Iris pigment epithelial cell (primary cell): Measurements from ENCODE around the gene DCAF12L1.

Experiments used
- DNase-seq: peaks from one replicate; pipeline ENCODE4 v3.0.0-alpha.2; 2011; ENCODE audit warnings: low read depth

Gene DCAF12L1

DNA sequence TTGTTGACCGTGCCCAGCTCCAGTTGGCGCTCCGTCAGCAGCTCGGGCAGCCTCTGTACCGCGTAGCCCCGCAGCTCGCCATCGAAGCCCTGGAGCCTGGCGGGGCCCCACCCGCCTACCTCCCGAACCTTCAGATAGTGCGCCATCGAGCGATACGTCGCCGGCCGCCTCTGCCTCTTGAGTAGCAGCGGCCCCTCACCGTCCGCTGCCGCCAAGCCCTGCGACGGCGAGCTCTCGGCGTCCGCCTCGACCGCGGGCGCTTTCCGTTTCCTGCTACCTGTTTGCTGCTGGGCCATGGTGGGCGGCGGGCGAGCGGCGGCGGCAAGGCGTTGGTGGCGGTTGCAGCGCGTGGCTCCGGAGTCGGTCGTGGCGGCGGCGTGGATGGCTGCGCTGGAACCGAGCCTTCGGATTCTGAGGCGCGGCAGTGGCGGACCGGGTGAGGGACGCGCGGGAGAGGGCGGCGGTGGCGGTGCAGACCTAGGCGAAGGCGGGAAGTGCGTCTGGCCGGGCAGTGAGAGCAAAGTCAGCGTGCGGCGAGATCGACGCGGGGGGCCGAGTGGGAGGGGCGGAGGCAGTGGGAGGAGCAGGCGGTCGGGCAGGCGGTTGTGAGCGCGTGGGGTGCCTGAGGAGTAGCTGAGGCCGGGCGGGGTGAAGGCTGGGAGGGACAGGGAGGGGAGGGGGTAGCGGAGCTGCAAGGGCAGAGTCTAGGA lies at the start of gene DCAF12L1:
Gene DCAF12L1, minus strand, starts transcription at position 502 of the 710 bp plus-strand sequence. Its CDS starts 206 bp downstream, at position 296.
- DNase-seq: no peak

GRCh38 chrX:126580877-126581276 lies 28.3 kb upstream of the DCAF12L1 start:
- DNase-seq: no peak

GRCh38 chrX:126575911-126576310 lies 23.3 kb upstream of the DCAF12L1 start:
- DNase-seq: no peak

GRCh38 chrX:126557151-126557550 lies 4.5 kb upstream of the DCAF12L1 start:
- DNase-seq: no peak

GRCh38 chrX:126551725-126552312 lies 795 bp downstream of the DCAF12L1 start:
- no peak for DNase-seq

DNA sequence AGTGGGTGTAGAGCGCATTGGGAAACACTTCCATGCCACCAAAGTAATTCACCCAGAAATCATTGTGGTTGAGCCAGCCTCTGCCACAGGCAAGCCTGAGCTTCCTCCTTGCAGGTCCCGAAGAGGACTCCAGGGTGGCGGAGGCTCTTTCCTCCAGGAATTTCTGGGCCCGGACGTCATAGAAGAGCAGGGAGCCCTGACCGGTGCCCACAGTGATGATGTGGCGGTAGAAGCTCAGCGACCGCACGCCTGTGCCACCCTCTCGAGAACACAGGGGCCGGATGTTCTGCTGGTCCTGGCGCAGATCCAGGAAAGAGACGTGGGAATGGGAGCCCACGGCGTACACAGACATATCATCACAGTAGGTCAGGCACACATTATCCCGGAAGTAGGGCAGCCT lies 1.3 kb downstream of the DCAF12L1 start:
- DNase-seq: no peak

DNA sequence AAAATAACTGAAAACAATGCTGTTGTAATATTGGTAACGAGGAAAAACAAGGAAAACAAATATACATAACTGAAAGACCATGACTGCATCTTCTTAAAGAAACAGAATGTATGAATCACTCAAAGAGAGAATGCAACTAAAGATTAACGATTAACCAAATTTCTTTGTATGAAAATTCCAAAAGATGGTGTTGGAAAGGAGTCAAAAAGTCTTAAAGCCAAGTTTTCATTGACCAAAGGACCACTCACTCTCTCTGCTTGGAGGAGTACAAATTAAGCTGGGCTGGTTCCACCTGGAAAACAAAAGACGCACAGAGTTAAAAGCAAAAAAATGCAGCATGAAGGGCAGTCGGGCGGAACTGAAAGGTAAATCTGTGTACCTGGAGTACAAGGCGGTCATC lies 1.8 kb downstream of the DCAF12L1 start:
- no peak for DNase-seq

DNA sequence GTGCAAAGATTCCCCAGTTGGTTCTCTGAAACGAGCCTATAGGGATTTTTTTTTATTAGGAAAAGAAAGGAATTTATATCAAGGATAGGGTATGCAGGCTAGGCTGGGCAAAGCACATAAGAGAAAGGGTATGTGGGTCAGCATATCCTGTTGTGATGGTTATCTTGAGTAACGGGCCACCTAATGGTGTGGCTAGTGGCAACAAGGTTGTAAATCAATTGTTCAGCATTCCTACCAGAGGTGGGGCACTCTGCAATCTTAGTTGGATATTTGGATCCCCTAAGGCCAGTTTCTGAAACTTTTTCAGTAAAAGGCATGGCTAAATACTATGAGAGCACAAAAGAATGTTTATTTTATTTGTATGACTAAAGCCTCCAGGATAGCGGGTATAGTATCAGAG lies 42.7 kb downstream of the DCAF12L1 start:
- DNase-seq: no peak
